NCI-H345 treated with DMSO at 0.1 percent for 48 hours (cell line): Measurements from ENCODE around the gene ATMIN.

ENCODE experiments used
- DNase-seq: peaks from one replicate; lab custom pipeline; 2025; ENCODE audit not compliant: unreplicated experiment; lab: John Stamatoyannopoulos, UW

The ATMIN gene

GRCh38 chr16:81061871-81062608, 26.4 kb downstream of the ATMIN start:
- DNase-seq = no peak

GRCh38 chr16:81066681-81067080, 31.0 kb downstream of the ATMIN start:
- no peak for DNase-seq

- no peak for DNase-seq
Measured at GRCh38 chr16:81067166-81067565, 31.5 kb downstream of the ATMIN start.

GRCh38 chr16:81069063-81069462, 33.4 kb downstream of the ATMIN start:
- no peak for DNase-seq

- DNase-seq = no peak
Measured at GRCh38 chr16:81070979-81071378, 35.3 kb downstream of the ATMIN start.

- DNase-seq = no peak
Measured at GRCh38 chr16:81071805-81072204, 36.2 kb downstream of the ATMIN start.

GRCh38 chr16:81073560-81074330, 38.1 kb downstream of the ATMIN start:
- DNase-seq = no peak

- DNase-seq = peak; percentile 66
Measured at GRCh38 chr16:81076566-81077075, 41.0 kb downstream of the ATMIN start.

- DNase-seq = peak; percentile 82
Measured at GRCh38 chr16:81077076-81077940, 41.7 kb downstream of the ATMIN start, which contains the start of gene C16orf46. Gene C16orf46, minus strand, starts transcription at chr16:81077238. Its CDS starts 13,283 bp downstream, at chr16:81063955.

GRCh38 chr16:81080233-81080632, 44.6 kb downstream of the ATMIN start:
- DNase-seq = no peak

GRCh38 chr16:81081014-81081413, 45.4 kb downstream of the ATMIN start:
- no peak for DNase-seq

GRCh38 chr16:81088836-81089235, 53.2 kb downstream of the ATMIN start:
- no peak for DNase-seq

- DNase-seq = no peak
Measured at GRCh38 chr16:81094771-81095251, 59.2 kb downstream of the ATMIN start.

GRCh38 chr16:81095653-81095952, 60.0 kb downstream of the ATMIN start:
- no peak for DNase-seq

GRCh38 chr16:81095953-81096714, 60.5 kb downstream of the ATMIN start, which contains the start of gene GCSH:
Gene GCSH, minus strand, starts transcription at chr16:81096395. Its CDS starts 117 bp downstream, at chr16:81096278.
- DNase-seq = peak; percentile 88

- DNase-seq = no peak
Measured at GRCh38 chr16:81096715-81097208, 61.1 kb downstream of the ATMIN start.
